H9 (cell line): ENCODE results near the gene TIMM10B. TPM values are rescaled to one million over a fixed set of nuclear protein-coding genes. Genes with fewer than 3 reads are reported as not detected.
A peak's percentile ranks its signal among the peaks of the same experiment; 100 is the strongest.

Experiments
- DNase-seq: peaks from one replicate; pipeline ENCODE4 v3.0.0-alpha.2; 2017
- H2AFZ ChIP-seq: one replicate; pipeline ENCODE4 v1.6.1; 2013; ENCODE audit warnings: mild to moderate bottlenecking, low read length, control low read depth, moderate library complexity
- H2AK5ac ChIP-seq: 2 replicates; pipeline ENCODE4 v1.6.1; 2013; ENCODE audit warnings: low read length, control low read depth, mixed read lengths; ENCODE audit not compliant: insufficient read length
- H2BK120ac ChIP-seq: one replicate; pipeline ENCODE4 v1.6.1; 2013; ENCODE audit warnings: low read depth, mild to moderate bottlenecking, low read length, control low read depth, inconsistent platforms; ENCODE audit not compliant: poor library complexity, severe bottlenecking
- H2BK12ac ChIP-seq: 2 replicates; pipeline ENCODE4 v1.6.1; 2013; ENCODE audit warnings: low read length, control low read depth, mixed read lengths, low read depth; ENCODE audit not compliant: insufficient read length
- H2BK15ac ChIP-seq: 2 replicates; pipeline ENCODE4 v1.6.1; 2013; ENCODE audit warnings: low read depth, low read length, control low read depth
- H2BK20ac ChIP-seq: one replicate; pipeline ENCODE4 v1.6.1; 2013; ENCODE audit warnings: low read depth, mild to moderate bottlenecking, low read length, control low read depth, inconsistent platforms; ENCODE audit not compliant: poor library complexity, severe bottlenecking
- H2BK5ac ChIP-seq: 2 replicates; pipeline ENCODE4 v1.6.1; 2013; ENCODE audit warnings: low read length, control low read depth, mixed read lengths; ENCODE audit not compliant: insufficient read length
- H3K14ac ChIP-seq: 2 replicates; pipeline ENCODE4 v1.6.1; 2013; ENCODE audit warnings: low read length, control low read depth; ENCODE audit not compliant: insufficient read depth
- H3K18ac ChIP-seq: 2 replicates; pipeline ENCODE4 v1.6.1; 2013; ENCODE audit warnings: low read depth, mild to moderate bottlenecking, mixed read lengths, low read length, control low read depth; ENCODE audit not compliant: insufficient read length
- H3K23ac ChIP-seq: 2 replicates; pipeline ENCODE4 v1.6.1; 2013; ENCODE audit warnings: low read length, control low read depth, mixed read lengths, low read depth; ENCODE audit not compliant: insufficient read length
- H3K23me2 ChIP-seq: 2 replicates; pipeline ENCODE4 v1.6.1; 2013; ENCODE audit warnings: low read depth, mild to moderate bottlenecking, mixed read lengths, low read length, control low read depth; ENCODE audit not compliant: insufficient read length, poor library complexity, severe bottlenecking
- H3K27ac ChIP-seq: 2 replicates; pipeline ENCODE4 v1.5.1; 2013; ENCODE audit warnings: low read length, control low read depth, mixed read lengths, low read depth; ENCODE audit not compliant: insufficient read length
- H3K27me3 ChIP-seq: 2 replicates; pipeline ENCODE4 v1.6.1; 2013; ENCODE audit warnings: low read length, control low read depth, inconsistent platforms; ENCODE audit not compliant: insufficient read depth
- H3K4ac ChIP-seq: 2 replicates; pipeline ENCODE4 v1.6.1; 2013; ENCODE audit warnings: low read depth, mild to moderate bottlenecking, control low read depth, inconsistent platforms, low read length, moderate library complexity
- H3K4me1 ChIP-seq: 2 replicates; pipeline ENCODE4 v1.6.1; 2013; ENCODE audit warnings: low read length, control low read depth, inconsistent platforms; ENCODE audit not compliant: insufficient read depth
- H3K4me2 ChIP-seq: 2 replicates; pipeline ENCODE4 v1.6.1; 2013; ENCODE audit warnings: low read length, control low read depth, mixed read lengths; ENCODE audit not compliant: insufficient read length, insufficient read depth
- H3K56ac ChIP-seq: 2 replicates; pipeline ENCODE4 v1.6.1; 2013; ENCODE audit warnings: low read depth, mild to moderate bottlenecking, mixed read lengths, low read length, control low read depth; ENCODE audit not compliant: insufficient read length
- H3K79me1 ChIP-seq: 2 replicates; pipeline ENCODE4 v1.6.1; 2013; ENCODE audit warnings: low read depth, mild to moderate bottlenecking, moderate library complexity, low read length, control low read depth, inconsistent platforms; ENCODE audit not compliant: insufficient read depth, poor library complexity, severe bottlenecking
- H3K79me2 ChIP-seq: 2 replicates; pipeline ENCODE4 v1.6.1; 2013; ENCODE audit warnings: low read length, control low read depth, inconsistent platforms; ENCODE audit not compliant: insufficient read depth
- H3K9ac ChIP-seq: 2 replicates; pipeline ENCODE4 v1.6.1; 2013; ENCODE audit warnings: low read length, control low read depth, mixed read lengths; ENCODE audit not compliant: insufficient read length; ENCODE audit errors: extremely low read depth
- H3K9me3 ChIP-seq: one replicate; pipeline ENCODE4 v1.6.1; 2013; ENCODE audit warnings: low read depth, low read length, inconsistent platforms; ENCODE audit not compliant: control insufficient read depth
- H3T11ph ChIP-seq: one replicate; pipeline ENCODE4 v1.6.1; 2013; ENCODE audit warnings: mild to moderate bottlenecking, low read length, control low read depth, inconsistent platforms
- H4K20me1 ChIP-seq: one replicate; pipeline ENCODE4 v1.6.1; 2013; ENCODE audit not compliant: control insufficient read depth, insufficient read length, insufficient read depth
- H4K5ac ChIP-seq: 2 replicates; pipeline ENCODE4 v1.6.1; 2013; ENCODE audit warnings: low read depth, mild to moderate bottlenecking, mixed read lengths, low read length, control low read depth; ENCODE audit not compliant: insufficient read length
- H4K8ac ChIP-seq: replicated peaks from 2 replicates; pipeline ENCODE4 v1.6.1; 2013; ENCODE audit warnings: low read length, control low read depth, mixed read lengths, low read depth; ENCODE audit not compliant: insufficient read length
- H4K91ac ChIP-seq: 2 replicates; pipeline ENCODE4 v1.6.1; 2013; ENCODE audit warnings: low read depth, mild to moderate bottlenecking, moderate library complexity, mixed read lengths, low read length, control low read depth; ENCODE audit not compliant: insufficient read length
- H3K27ac Mint-ChIP-seq, 3 experiments: 2 replicates in 2 of 3; 3 replicates in 1 of 3; pipeline ENCODE4 v1.8.0; 2020 to 2021; ENCODE audit warnings: mixed read lengths in 3 of 3, mild to moderate bottlenecking in 1 of 3, moderate library complexity in 1 of 3
- H3K27me3 Mint-ChIP-seq: 2 replicates; pipeline ENCODE4 v1.8.0; 2021; ENCODE audit warnings: low read depth, mild to moderate bottlenecking, moderate library complexity, mixed read lengths
- H3K36me3 Mint-ChIP-seq, 3 experiments: 2 replicates in 2 of 3; 3 replicates in 1 of 3; pipeline ENCODE4 v1.8.0; 2020 to 2021; ENCODE audit warnings: low read depth in 3 of 3, mixed read lengths in 3 of 3; ENCODE audit not compliant: insufficient read depth in 1 of 3
- H3K4me1 Mint-ChIP-seq, 2 experiments: 2 replicates each; pipeline ENCODE4 v1.8.0; 2020; ENCODE audit warnings: mixed read lengths in 2 of 2
- H3K4me3 Mint-ChIP-seq, 2 experiments: 2 replicates in 1 of 2; 3 replicates in 1 of 2; pipeline ENCODE4 v1.8.0; 2020 to 2021; ENCODE audit warnings: mild to moderate bottlenecking in 2 of 2, mixed read lengths in 2 of 2, moderate library complexity in 1 of 2
- H3K9me3 Mint-ChIP-seq, 2 experiments: 2 replicates in 1 of 2; 3 replicates in 1 of 2; pipeline ENCODE4 v1.8.0; 2020; ENCODE audit warnings: mild to moderate bottlenecking in 2 of 2, mixed read lengths in 2 of 2, moderate library complexity in 1 of 2
- WGBS: extraction: QIAGEN DNeasy Blood & Tissue Kit; methylation state at CpG from one replicate; pipeline ENCODE4 v1.1.7; 2013; ENCODE audit warnings: missing lambda C conversion rate, low lambda C conversion rate, mixed read lengths; ENCODE audit not compliant: insufficient read length; ENCODE audit errors: extremely low coverage; 5-methylcytosine and 5-hydroxymethylcytosine counted together
- total RNA-seq: library from RNA; stranded (reverse); gene quantifications from 2 replicates; pipeline ENCODE4 v1.2.1, GENCODE V29; 2021
- TF ChIP-seq, protein P1 (sequence below): fragments of 200-600 bp; sonication (generic); conservative IDR thresholded peaks from 3 replicates; pipeline ENCODE4 v1.8.0; 2021; ENCODE audit warnings: antibody characterized with exemption, mild to moderate bottlenecking

TIMM10B gene
- total RNA-seq, 1 experiment from 2014 or later, result 49.9 TPM

GRCh38 chr11:6473451-6474412, 7.6 kb upstream of the TIMM10B start, which contains the start of gene TRIM3:
Gene TRIM3 (minus strand): TSS chr11:6473941. CDS start chr11:6465695, 8,246 bp downstream.
- no peaks in the 10 kb centered on the region; the same call in 1 of the 2 replicates for H3K27me3 Mint-ChIP-seq
- no peak within 1 kb of the TSS for H2AFZ ChIP-seq

More at GRCh38 chr11:6473451-6474412, 7.6 kb upstream of the TIMM10B start, which contains the start of gene TRIM3:
- Histone ChIP-seq H4K20me1 (no peaks in the 10 kb centered on the region), H3K4me1 (peaks cover 8% of the 10 kb centered on the region; the same call in 1 of the 2 replicates), H4K8ac (no peak within 1 kb of the TSS), H4K5ac (no peak within 1 kb of the TSS), H3K23me2 (peaks cover 14% of the 10 kb centered on the region), H2BK5ac (no peak within 1 kb of the TSS), H2BK120ac (no peak within 1 kb of the TSS), H2BK12ac (no peak within 1 kb of the TSS), H2AK5ac (no peak within 1 kb of the TSS), H3K27me3 (no peaks in the 10 kb centered on the region; the same call in 1 of the 2 replicates), H2BK20ac (no peak within 1 kb of the TSS), H3K9me3 (no peaks in the 10 kb centered on the region), H2BK15ac (no peak within 1 kb of the TSS; the same call in 1 of the 2 replicates), H3K56ac (no peak within 1 kb of the TSS), H3K9ac (peak within 1 kb of the TSS; percentile 58), H4K91ac (no peak within 1 kb of the TSS), H3K14ac (peak within 1 kb of the TSS; percentile 80), H3K4me2 (peak within 1 kb of the TSS; percentile 86), H3K79me1 (no peaks in the 10 kb centered on the region), H3K27ac (peak within 1 kb of the TSS; percentile 29), H3K4ac (no peak within 1 kb of the TSS), H3K79me2 (no peaks in the 10 kb centered on the region), H3K18ac (peak within 1 kb of the TSS; percentile 31), H3K23ac (no peak within 1 kb of the TSS), H3T11ph (no peak within 1 kb of the TSS)
- Mint-ChIP-seq H3K4me3 (peak within 1 kb of the TSS; percentile 84 to 90), H3K27ac (peak within 1 kb of the TSS; percentile 93 to 96 (median 94); a peak in 6 of 7 replicates), H3K36me3 (peaks cover 18 to 23% (median 22%) of the 10 kb centered on the region in 3 experiments), H3K4me1 (peaks cover 25 to 30% of the 10 kb centered on the region in 2 experiments), H3K9me3 (no peaks in the 10 kb centered on the region)
- TF ChIP-seq, protein P1, sequence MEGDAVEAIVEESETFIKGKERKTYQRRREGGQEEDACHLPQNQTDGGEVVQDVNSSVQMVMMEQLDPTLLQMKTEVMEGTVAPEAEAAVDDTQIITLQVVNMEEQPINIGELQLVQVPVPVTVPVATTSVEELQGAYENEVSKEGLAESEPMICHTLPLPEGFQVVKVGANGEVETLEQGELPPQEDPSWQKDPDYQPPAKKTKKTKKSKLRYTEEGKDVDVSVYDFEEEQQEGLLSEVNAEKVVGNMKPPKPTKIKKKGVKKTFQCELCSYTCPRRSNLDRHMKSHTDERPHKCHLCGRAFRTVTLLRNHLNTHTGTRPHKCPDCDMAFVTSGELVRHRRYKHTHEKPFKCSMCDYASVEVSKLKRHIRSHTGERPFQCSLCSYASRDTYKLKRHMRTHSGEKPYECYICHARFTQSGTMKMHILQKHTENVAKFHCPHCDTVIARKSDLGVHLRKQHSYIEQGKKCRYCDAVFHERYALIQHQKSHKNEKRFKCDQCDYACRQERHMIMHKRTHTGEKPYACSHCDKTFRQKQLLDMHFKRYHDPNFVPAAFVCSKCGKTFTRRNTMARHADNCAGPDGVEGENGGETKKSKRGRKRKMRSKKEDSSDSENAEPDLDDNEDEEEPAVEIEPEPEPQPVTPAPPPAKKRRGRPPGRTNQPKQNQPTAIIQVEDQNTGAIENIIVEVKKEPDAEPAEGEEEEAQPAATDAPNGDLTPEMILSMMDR, result peak; percentile 43; the same call in 2 of the 3 replicates
- WGBS, result no CpG with 5 or more reads among the region's 87 CpGs
- DNase-seq, result peak; percentile 94
